Measurements from ENCODE around the gene CCDC40.

The CCDC40 gene

GRCh38 chr17:80105762-80106161, 69.3 kb downstream of the CCDC40 start:
- no peak for DNase-seq

- DNase-seq: no peak
These were observed 69.7 kb downstream of the CCDC40 start for GRCh38 chr17:80106176-80106575.

GRCh38 chr17:80106751-80107150, 70.3 kb downstream of the CCDC40 start:
- no peak for DNase-seq

- DNase-seq: no peak
These were observed 71.0 kb downstream of the CCDC40 start for GRCh38 chr17:80107231-80108021.

- no peak for DNase-seq
These were observed 71.9 kb downstream of the CCDC40 start for GRCh38 chr17:80108036-80108971.

- no peak for DNase-seq
These were observed 72.7 kb downstream of the CCDC40 start for GRCh38 chr17:80109066-80109660.

GRCh38 chr17:80109713-80110446, 73.4 kb downstream of the CCDC40 start:
- no peak for DNase-seq

- DNase-seq: no peak
These were observed 74.0 kb downstream of the CCDC40 start for GRCh38 chr17:80110447-80110812.

GRCh38 chr17:80110927-80111701, 74.7 kb downstream of the CCDC40 start:
- no peak for DNase-seq

GRCh38 chr17:80111702-80112470, 75.4 kb downstream of the CCDC40 start:
- no peak for DNase-seq

GRCh38 chr17:80112471-80113032, 76.1 kb downstream of the CCDC40 start:
- DNase-seq: no peak

GRCh38 chr17:80113033-80113484, 76.6 kb downstream of the CCDC40 start:
- no peak for DNase-seq

GRCh38 chr17:80114758-80115157, 78.3 kb downstream of the CCDC40 start:
- no peak for DNase-seq

GRCh38 chr17:80115159-80115558, 78.7 kb downstream of the CCDC40 start:
- no peak for DNase-seq

GRCh38 chr17:80116276-80116920, 80.0 kb downstream of the CCDC40 start:
- no peak for DNase-seq

GRCh38 chr17:80116921-80117380, 80.5 kb downstream of the CCDC40 start:
- DNase-seq: no peak

GRCh38 chr17:80117491-80118401, 81.3 kb downstream of the CCDC40 start:
- DNase-seq: no peak

GRCh38 chr17:80118601-80119270, 82.3 kb downstream of the CCDC40 start:
- no peak for DNase-seq
